Stimulated activated naive CD8-positive, alpha-beta T cell treated with anti-CD3 and anti-CD28 coated beads, Interleukin-15, amount 100 ng/mL, for 72 hours (primary cell): ENCODE data around the gene OR1S2.
A peak's percentile ranks its signal among the peaks of the same experiment; 100 is the strongest.
"Not testable (repeated sequence)": the region's sequence is repeated elsewhere in the genome, so short reads cannot be mapped to it uniquely, and the experiment has no call there.

ENCODE experiments used
- ATAC-seq: fragments of 150-1000 bp; cut with Tn5 transposase; 2 replicates; pipeline ENCODE4 v1.10.0; 2021; ENCODE audit warnings: mild to moderate bottlenecking, moderate library complexity
- DNase-seq, 2 donors: peaks; one replicate each; pipeline ENCODE4 v3.0.0; 2021 to 2022
- H3K27ac Mint-ChIP-seq, 2 donors: one replicate each; pipeline ENCODE4 v1.8.0; 2022; ENCODE audit warnings: mild to moderate bottlenecking in 2 of 2, mixed read lengths in 2 of 2, moderate library complexity in 2 of 2
- H3K27me3 Mint-ChIP-seq: one replicate; pipeline ENCODE4 v1.8.0; 2022; ENCODE audit warnings: mixed read lengths
- H3K4me1 Mint-ChIP-seq: one replicate; pipeline ENCODE4 v1.8.0; 2022; ENCODE audit warnings: mild to moderate bottlenecking, mixed read lengths
- H3K4me3 Mint-ChIP-seq, 2 donors: one replicate each; pipeline ENCODE4 v1.8.0; 2022; ENCODE audit warnings: mild to moderate bottlenecking in 2 of 2, mixed read lengths in 2 of 2, moderate library complexity in 1 of 2
- H3K9me3 Mint-ChIP-seq, 2 donors: one replicate each; pipeline ENCODE4 v1.8.0; 2022; ENCODE audit warnings: mixed read lengths in 2 of 2

The OR1S2 gene

GRCh38 chr11:58204042-58204441, at the start of gene OR1S2:
OR1S2 (minus strand) TSS chr11:58204142; CDS start chr11:58204142, 0 bp downstream.
- Mint-ChIP-seq H3K4me3 (no peak within 1 kb of the TSS), H3K27me3 (peaks cover 10% of the 10 kb centered on the region), H3K27ac (no peak within 1 kb of the TSS), H3K9me3 (peaks cover 0 to 1% of the 10 kb centered on the region in 2 donors), H3K4me1 (no peaks in the 10 kb centered on the region)
- DNase-seq (no peak), ATAC-seq (no peak)

GRCh38 chr11:58243954-58244353, 40.0 kb upstream of the OR1S2 start:
- H3K27me3 Mint-ChIP-seq, result peaks cover 47% of the 10 kb centered on the region
- no peak overlapping the region for H3K27ac Mint-ChIP-seq
- no peak for ATAC-seq
- no peak for DNase-seq
- H3K4me1 Mint-ChIP-seq, result no peaks in the 10 kb centered on the region
- H3K4me3 Mint-ChIP-seq, result no peak overlapping the region
- peaks cover 18 to 19% of the 10 kb centered on the region in 2 donors for H3K9me3 Mint-ChIP-seq

- Mint-ChIP-seq H3K27me3 (peaks cover 7% of the 10 kb centered on the region), H3K27ac (peak overlapping the region in 1 of 2 donors; percentile 30), H3K9me3 (peaks cover 8 to 10% of the 10 kb centered on the region in 2 donors), H3K4me3 (no peak overlapping the region), H3K4me1 (no peaks in the 10 kb centered on the region)
- DNase-seq, result no peak
- ATAC-seq, result no peak
These were observed 24.1 kb upstream of the OR1S2 start for GRCh38 chr11:58227956-58228615.

- DNase-seq, result no peak
- H3K27ac Mint-ChIP-seq, result no peak overlapping the region
- H3K4me1 Mint-ChIP-seq, result no peaks in the 10 kb centered on the region
- no peak overlapping the region for H3K4me3 Mint-ChIP-seq
- H3K9me3 Mint-ChIP-seq, result peaks cover 0 to 1% of the 10 kb centered on the region in 2 donors
- H3K27me3 Mint-ChIP-seq, result peaks cover 1% of the 10 kb centered on the region
- ATAC-seq, result no peak
These were observed 18.8 kb upstream of the OR1S2 start for GRCh38 chr11:58222721-58223120.

- DNase-seq (no peak), ATAC-seq (no peak)
- Mint-ChIP-seq H3K27me3 (no peaks in the 10 kb centered on the region), H3K27ac (no peak overlapping the region), H3K4me1 (no peaks in the 10 kb centered on the region), H3K4me3 (no peak overlapping the region), H3K9me3 (peaks cover 0 to 12% of the 10 kb centered on the region in 2 donors)
These were observed 12.5 kb upstream of the OR1S2 start for GRCh38 chr11:58216476-58216875.

GRCh38 chr11:58212420-58212819, 8.5 kb upstream of the OR1S2 start, which contains the start of gene OR1S1:
OR1S1 (plus strand) TSS chr11:58212720.
- ATAC-seq, H3K4me1 Mint-ChIP-seq, DNase-seq, H3K27ac Mint-ChIP-seq, H3K27me3 Mint-ChIP-seq, H3K4me3 Mint-ChIP-seq: not testable (repeated sequence)
- H3K9me3 Mint-ChIP-seq, result peaks cover 0 to 12% of the 10 kb centered on the region in 2 donors

GRCh38 chr11:58199271-58199670, 4.7 kb downstream of the OR1S2 start:
- Mint-ChIP-seq H3K27ac (no peak overlapping the region), H3K9me3 (peaks cover 0 to 9% of the 10 kb centered on the region in 2 donors), H3K4me3 (no peak overlapping the region), H3K27me3 (peaks cover 3% of the 10 kb centered on the region), H3K4me1 (no peaks in the 10 kb centered on the region)
- no peak for DNase-seq
- ATAC-seq, result no peak

GRCh38 chr11:58195939-58196338, 8.0 kb downstream of the OR1S2 start:
- no peak for ATAC-seq
- no peak overlapping the region for H3K27ac Mint-ChIP-seq

GRCh38 chr11:58193391-58193790, 10.6 kb downstream of the OR1S2 start:
- ATAC-seq (no peak), DNase-seq (no peak)
- Mint-ChIP-seq H3K27ac (no peak overlapping the region), H3K27me3 (no peaks in the 10 kb centered on the region), H3K4me1 (no peaks in the 10 kb centered on the region), H3K9me3 (peaks cover 0 to 3% of the 10 kb centered on the region in 2 donors), H3K4me3 (no peak overlapping the region)

More at GRCh38 chr11:58195939-58196338, 8.0 kb downstream of the OR1S2 start:
- no peaks in the 10 kb centered on the region for H3K4me1 Mint-ChIP-seq
- DNase-seq, result no peak
- peaks cover 0 to 9% of the 10 kb centered on the region in 2 donors for H3K9me3 Mint-ChIP-seq
- no peak overlapping the region for H3K4me3 Mint-ChIP-seq
- no peaks in the 10 kb centered on the region for H3K27me3 Mint-ChIP-seq

- Mint-ChIP-seq H3K27ac (no peak overlapping the region), H3K4me3 (no peak overlapping the region), H3K9me3 (no peaks in the 10 kb centered on the region), H3K27me3 (no peaks in the 10 kb centered on the region), H3K4me1 (no peaks in the 10 kb centered on the region)
- DNase-seq (no peak), ATAC-seq (no peak)
These were observed 11.7 kb downstream of the OR1S2 start for GRCh38 chr11:58192229-58192628.

- H3K4me3 Mint-ChIP-seq, result no peak within 1 kb of the TSS
- no peaks in the 10 kb centered on the region for H3K27me3 Mint-ChIP-seq
- H3K27ac Mint-ChIP-seq, result peak within 1 kb of the TSS in 1 of 2 donors; percentile 9
- ATAC-seq (no peak), DNase-seq (no peak)
- H3K4me1 Mint-ChIP-seq, result no peaks in the 10 kb centered on the region
- no peaks in the 10 kb centered on the region for H3K9me3 Mint-ChIP-seq
These were observed 15.2 kb downstream of the OR1S2 start, which contains the start of gene OR9Q2 for GRCh38 chr11:58188770-58189169. OR9Q2 (plus strand) TSS chr11:58189070; CDS start chr11:58190491, 1,421 bp downstream.

- DNase-seq, result no peak
- H3K27me3 Mint-ChIP-seq, result no peaks in the 10 kb centered on the region
- no peak overlapping the region for H3K27ac Mint-ChIP-seq
- no peaks in the 10 kb centered on the region for H3K9me3 Mint-ChIP-seq
- no peak overlapping the region for H3K4me3 Mint-ChIP-seq
- H3K4me1 Mint-ChIP-seq, result no peaks in the 10 kb centered on the region
- ATAC-seq, result no peak
These were observed 17.0 kb downstream of the OR1S2 start for GRCh38 chr11:58186938-58187337.

- no peak overlapping the region for H3K4me3 Mint-ChIP-seq
- H3K27ac Mint-ChIP-seq, result no peak overlapping the region
- H3K4me1 Mint-ChIP-seq, result no peaks in the 10 kb centered on the region
- peaks cover 32% of the 10 kb centered on the region for H3K27me3 Mint-ChIP-seq
- no peak for DNase-seq
- no peaks in the 10 kb centered on the region for H3K9me3 Mint-ChIP-seq
- no peak for ATAC-seq
These were observed 24.3 kb downstream of the OR1S2 start for GRCh38 chr11:58179648-58180047.

GRCh38 chr11:58178444-58178843, 25.5 kb downstream of the OR1S2 start:
- DNase-seq, result no peak
- H3K27ac Mint-ChIP-seq, result no peak overlapping the region
- no peak overlapping the region for H3K4me3 Mint-ChIP-seq
- H3K4me1 Mint-ChIP-seq, result no peaks in the 10 kb centered on the region
- peaks cover 32% of the 10 kb centered on the region for H3K27me3 Mint-ChIP-seq
- ATAC-seq, result no peak
- H3K9me3 Mint-ChIP-seq, result no peaks in the 10 kb centered on the region

- Mint-ChIP-seq H3K27me3 (peaks cover 32% of the 10 kb centered on the region), H3K4me1 (no peaks in the 10 kb centered on the region), H3K9me3 (no peaks in the 10 kb centered on the region), H3K27ac (no peak overlapping the region), H3K4me3 (no peak overlapping the region)
- ATAC-seq (no peak), DNase-seq (no peak)
These were observed 26.4 kb downstream of the OR1S2 start for GRCh38 chr11:58177409-58178054.

GRCh38 chr11:58165504-58166106, 38.3 kb downstream of the OR1S2 start:
- Mint-ChIP-seq H3K9me3 (peaks cover 0 to 4% of the 10 kb centered on the region in 2 donors), H3K4me3 (no peak overlapping the region), H3K4me1 (no peaks in the 10 kb centered on the region), H3K27me3 (peaks cover 10% of the 10 kb centered on the region), H3K27ac (no peak overlapping the region)
- DNase-seq, result no peak
- no peak for ATAC-seq
